Femur (tissue), 1 donor: ENCODE results near the gene PTK6.
"Not testable (repeated sequence)": the region's sequence is repeated elsewhere in the genome, so short reads cannot be mapped to it uniquely, and the experiment has no call there.

Source experiments
- DNase-seq: peaks from one replicate; pipeline ENCODE4 v3.0.0-alpha.2; 2017

PTK6 gene

GRCh38 chr20:63568986-63569949 lies 32.1 kb upstream of the PTK6 start:
- no peak for DNase-seq

GRCh38 chr20:63568170-63568981 lies 31.2 kb upstream of the PTK6 start:
- no peak for DNase-seq

GRCh38 chr20:63567386-63568169 lies 30.4 kb upstream of the PTK6 start:
- no peak for DNase-seq

- no peak for DNase-seq
Measured at GRCh38 chr20:63567136-63567385, 29.9 kb upstream of the PTK6 start.

GRCh38 chr20:63566395-63567135 lies 29.4 kb upstream of the PTK6 start:
- no peak for DNase-seq

GRCh38 chr20:63565699-63566335 lies 28.6 kb upstream of the PTK6 start:
- DNase-seq: no peak

- no peak for DNase-seq
Measured at GRCh38 chr20:63565021-63565698, 28.0 kb upstream of the PTK6 start.

GRCh38 chr20:63564036-63564810 lies 27.0 kb upstream of the PTK6 start:
- no peak for DNase-seq

- DNase-seq: no peak
Measured at GRCh38 chr20:63563225-63563935, 26.2 kb upstream of the PTK6 start.

- no peak for DNase-seq
Measured at GRCh38 chr20:63562461-63563224, 25.5 kb upstream of the PTK6 start.

GRCh38 chr20:63561624-63562396 lies 24.6 kb upstream of the PTK6 start:
- no peak for DNase-seq

- no peak for DNase-seq
Measured at GRCh38 chr20:63560856-63561609, 23.9 kb upstream of the PTK6 start.

GRCh38 chr20:63560333-63560805 lies 23.2 kb upstream of the PTK6 start:
- no peak for DNase-seq

- not testable (repeated sequence) for DNase-seq
Measured at GRCh38 chr20:63559485-63560332, 22.5 kb upstream of the PTK6 start.

- no peak for DNase-seq
Measured at GRCh38 chr20:63558804-63559484, 21.8 kb upstream of the PTK6 start.

- DNase-seq: no peak
Measured at GRCh38 chr20:63557481-63557891, 20.3 kb upstream of the PTK6 start.
